Suppressor macrophage (primary cell): Measurements from ENCODE around the gene HDAC4.

Experiments used
- DNase-seq, 4 experiments: peaks; one replicate each; pipeline ENCODE4 v3.0.0-alpha.2; 2020 to 2022

The HDAC4 gene

GRCh38 chr2:239003624-239004273 lies 397.1 kb downstream of the HDAC4 start:
- no peak for DNase-seq

GRCh38 chr2:239002954-239003623 lies 397.7 kb downstream of the HDAC4 start:
- DNase-seq, result no peak

- DNase-seq, result no peak
These were observed 398.2 kb downstream of the HDAC4 start for GRCh38 chr2:239002591-239002953.

GRCh38 chr2:239001794-239002193 lies 399.0 kb downstream of the HDAC4 start:
- DNase-seq, result no peak

GRCh38 chr2:239000500-239001073 lies 400.2 kb downstream of the HDAC4 start:
- DNase-seq, result no peak

DNA sequence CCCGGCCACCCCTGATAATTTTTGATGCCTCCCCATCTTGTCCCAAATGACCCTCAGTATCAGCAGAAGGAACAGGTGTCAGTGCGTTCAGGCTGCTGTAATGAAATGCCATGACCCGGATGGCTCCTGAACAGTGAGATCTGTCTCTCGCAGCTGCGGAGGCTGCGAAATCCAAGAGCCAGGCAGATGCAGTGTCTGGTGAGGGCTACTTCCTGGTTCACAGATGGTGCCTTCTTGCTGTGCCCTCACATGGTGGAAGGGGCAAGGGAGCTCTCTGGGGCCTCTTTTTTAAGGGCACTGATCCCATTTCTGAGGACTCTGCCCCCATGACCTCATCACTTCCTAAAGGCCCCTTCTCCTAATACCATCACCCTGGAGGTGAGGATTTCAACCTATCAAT lies 400.7 kb downstream of the HDAC4 start:
- DNase-seq, result no peak

GRCh38 chr2:238999291-238999741 lies 401.5 kb downstream of the HDAC4 start:
- DNase-seq, result no peak

DNA sequence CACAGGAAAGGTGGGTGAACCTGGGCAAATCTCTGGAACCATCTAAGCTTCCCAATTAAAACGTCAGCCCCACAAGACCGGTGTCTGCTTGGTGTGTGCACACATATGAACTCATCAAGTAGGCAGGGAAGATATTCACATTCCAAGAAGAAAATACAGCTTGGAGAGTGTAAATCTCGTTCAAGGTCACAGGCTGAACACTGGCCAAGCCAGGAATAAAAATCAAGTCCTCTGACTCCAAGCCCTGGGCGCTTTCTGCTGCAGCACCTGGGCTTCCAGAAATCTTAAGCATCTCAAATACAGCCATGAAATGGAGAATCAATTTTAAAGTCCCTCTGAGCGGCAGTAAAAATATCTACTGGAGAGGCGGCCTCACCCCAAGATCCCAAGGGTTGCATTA lies 402.0 kb downstream of the HDAC4 start:
- DNase-seq, result no peak
